ENCODE measurements around the gene ARHGAP5.

GRCh38 chr14:32077081-32078022, at the start of gene ARHGAP5:
- TF ChIP-seq CTCF (IDR thresholded peaks at IDR 0.05), result peak in 1 of 3 donors; percentile 24
- TF ChIP-seq POLR2A (IDR thresholded peaks at IDR 0.05), result no peak

Data from ovary (tissue), 3 donors.